Upper lobe of right lung (tissue), 1 donor: ENCODE data around the gene FOXR1. TPM values are rescaled to one million over a fixed set of nuclear protein-coding genes. Genes with fewer than 3 reads are reported as not detected.
A peak's percentile ranks its signal among the peaks of the same experiment; 100 is the strongest.

Experiments used
- ATAC-seq: fragments of 200-7000 bp; cut with Tn5 transposase; one replicate; pipeline ENCODE4 v1.9.1; 2020; ENCODE audit warnings: mild to moderate bottlenecking, moderate library complexity
- DNase-seq: peaks from one replicate; pipeline ENCODE4 v3.0.0-alpha.2; 2020
- H3K27ac ChIP-seq: fragments of 200-600 bp; one replicate; pipeline ENCODE4 v1.8.0; 2022
- H3K27me3 ChIP-seq: fragments of 200-600 bp; one replicate; pipeline ENCODE4 v1.8.0; 2022; ENCODE audit warnings: mild to moderate bottlenecking
- H3K36me3 ChIP-seq: fragments of 200-600 bp; one replicate; pipeline ENCODE4 v1.8.0; 2022
- H3K4me1 ChIP-seq: fragments of 200-600 bp; one replicate; pipeline ENCODE4 v1.8.0; 2022
- H3K4me3 ChIP-seq: fragments of 200-600 bp; one replicate; pipeline ENCODE4 v1.8.0; 2022; ENCODE audit warnings: mild to moderate bottlenecking
- H3K9me3 ChIP-seq: fragments of 200-600 bp; one replicate; pipeline ENCODE4 v1.8.0; 2022
- CTCF ChIP-seq: fragments of 200-600 bp; IDR thresholded peaks from one replicate; pipeline ENCODE4 v1.8.0; 2022; ENCODE audit warnings: antibody characterized with exemption
- intact Hi-C: fragments of 100-400 bp; cut with DNase I; formaldehyde crosslinking; loops from one replicate; pipeline ENCODE4 v1.11.0; 2022
- microRNA-seq: library from miRNA; unstranded; fragments of <30 nt; microRNA quantifications from one replicate; pipeline ENCODE4 v1.2.0, GENCODE V29; 2020; ENCODE audit warnings: borderline microRNAs expressed
- total RNA-seq: library from RNA; stranded (reverse); fragmentation: NEBNext Ultra II Directional; extraction: Animal tissue kit (Norgen Biotek cat#: 25700); gene quantifications from one replicate; pipeline ENCODE4 v1.2.1, GENCODE V29; 2021
- donor health status: DM: no; HTN: yes; CAD: no; lungs with severe emphysema.

FOXR1 gene
- total RNA-seq, 1 donor from 2014 or later = not detected

- peak overlapping the region; percentile 69 for H3K27ac ChIP-seq
- H3K27me3 ChIP-seq = no peaks in the 10 kb centered on the region
- H3K36me3 ChIP-seq = peaks cover 10% of the 10 kb centered on the region
- DNase-seq (no peak), ATAC-seq (no peak)
- intact Hi-C loops = no loop called here
- TF ChIP-seq CTCF = no peak
- peaks cover 20% of the 10 kb centered on the region for H3K4me1 ChIP-seq
- H3K4me3 ChIP-seq = peak overlapping the region; percentile 71
- no peaks in the 10 kb centered on the region for H3K9me3 ChIP-seq
Observed at GRCh38 chr11:119030029-119030328, 58.4 kb downstream of the FOXR1 start.

DNA sequence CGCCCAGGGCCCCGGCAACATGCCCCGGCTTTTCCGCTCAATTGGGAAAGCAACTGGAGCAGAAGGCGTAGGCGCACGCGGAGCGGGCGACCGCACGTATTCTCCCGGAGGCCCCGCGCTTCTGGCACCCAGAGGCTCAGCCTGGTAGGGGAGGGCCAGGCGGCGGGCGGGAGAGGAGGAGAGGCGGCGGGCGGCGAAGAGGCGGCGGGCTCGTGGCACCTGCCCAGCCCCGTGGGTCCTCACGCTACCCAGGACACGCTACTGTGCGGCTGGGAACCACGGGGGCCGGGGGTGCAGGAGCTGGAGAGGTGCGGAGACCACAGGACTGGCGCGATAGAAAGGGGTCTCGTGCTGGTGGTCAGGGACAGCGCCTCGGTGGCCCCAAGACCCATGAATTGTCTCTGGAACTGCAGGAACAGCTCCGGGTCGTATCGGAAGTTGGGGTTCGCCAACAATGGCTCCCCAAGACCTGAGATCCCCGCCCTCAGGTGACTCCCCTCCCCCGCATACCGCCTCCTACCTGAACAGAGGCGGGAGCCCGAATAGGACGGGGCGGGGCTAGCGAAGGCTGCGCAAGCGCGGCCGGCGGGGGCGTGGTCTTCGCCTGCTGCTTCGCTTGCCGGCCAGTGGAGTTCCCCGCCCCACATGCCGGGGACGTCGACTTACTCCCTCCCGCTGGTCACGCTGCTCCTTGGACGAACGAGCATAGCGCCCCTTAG, 58.9 kb downstream of the FOXR1 start, which contains the start of gene SLC37A4:
SLC37A4 (minus strand) TSS at position 549 of the 719 bp plus-strand sequence.
- ATAC-seq (peak; percentile 98), DNase-seq (peak; percentile 99)
- intact Hi-C loops = no loop called here
- H3K27me3 ChIP-seq = no peaks in the 10 kb centered on the region
- peaks cover 18% of the 10 kb centered on the region for H3K4me1 ChIP-seq
- peaks cover 6% of the 10 kb centered on the region for H3K36me3 ChIP-seq
- peak within 1 kb of the TSS; percentile 69 for H3K27ac ChIP-seq
- no peak for TF ChIP-seq CTCF
- H3K9me3 ChIP-seq = no peaks in the 10 kb centered on the region
- H3K4me3 ChIP-seq = peak within 1 kb of the TSS; percentile 71

Small RNAs within 50 kb of the gene (microRNA-seq; reads per million reads assigned to microRNA genes)
- gene MIR3656 = not detected

Other genes with a start within 250 kb of the FOXR1 start
- gene DDX6, start 180.6 kb upstream of the FOXR1 start, total RNA-seq = 115 TPM
- gene CXCR5, start 87.9 kb upstream of the FOXR1 start, total RNA-seq = not detected
- gene BCL9L, start 45.8 kb upstream of the FOXR1 start, total RNA-seq = 62.5 TPM
- gene UPK2, start 15.5 kb upstream of the FOXR1 start, total RNA-seq = not detected
- 59.4 TPM for gene CENATAC, start 26.4 kb downstream of the FOXR1 start, total RNA-seq
- 850 TPM for gene RPS25, start 46.6 kb downstream of the FOXR1 start, total RNA-seq
- gene TRAPPC4, start 47.0 kb downstream of the FOXR1 start, total RNA-seq = 44.6 TPM
- gene SLC37A4, start 59.1 kb downstream of the FOXR1 start, total RNA-seq = 19.3 TPM
- gene HYOU1, start 85.4 kb downstream of the FOXR1 start, total RNA-seq = 142 TPM
- 41.5 TPM for gene VPS11, start 96.1 kb downstream of the FOXR1 start, total RNA-seq
- 19.5 TPM for gene HMBS, start 113.1 kb downstream of the FOXR1 start, total RNA-seq
- 38.4 TPM for gene DPAGT1, start 130.1 kb downstream of the FOXR1 start, total RNA-seq
- gene C2CD2L, start 135.6 kb downstream of the FOXR1 start, total RNA-seq = 20.3 TPM
- 25.2 TPM for gene HINFP, start 149.8 kb downstream of the FOXR1 start, total RNA-seq
- 0.14 TPM for gene ABCG4, start 177.3 kb downstream of the FOXR1 start, total RNA-seq
- 17.7 TPM for gene NLRX1, start 197.0 kb downstream of the FOXR1 start, total RNA-seq
- gene NHERF4, start 213.7 kb downstream of the FOXR1 start, total RNA-seq = 0.81 TPM
- 30.0 TPM for gene CBL, start 234.6 kb downstream of the FOXR1 start, total RNA-seq